Vagina (tissue), 2 donors: Measurements from ENCODE around the gene CORIN.

Source experiments
- CTCF ChIP-seq, 3 experiments: fragments of 450-650 bp in 2 of 3; fragments of 200-600 bp in 1 of 3; sonication (generic) in 1 of 3; IDR thresholded peaks; one replicate each; pipeline ENCODE4 v1.5.1; 2017 to 2019; ENCODE audit warnings: antibody characterized with exemption in 3 of 3, mild to moderate bottlenecking in 2 of 3, moderate library complexity in 2 of 3
- POLR2AphosphoS5 ChIP-seq, 2 donors: sonication (generic); formaldehyde crosslinking; IDR thresholded peaks; one replicate each; pipeline ENCODE4 v1.9.0; 2017; ENCODE audit warnings: antibody characterized with exemption in 2 of 2, mild to moderate bottlenecking in 2 of 2, low read depth in 1 of 2; ENCODE audit not compliant: insufficient read depth in 1 of 2

- no peak for TF ChIP-seq CTCF (IDR thresholded peaks at IDR 0.05)
- TF ChIP-seq POLR2AphosphoS5 (IDR thresholded peaks at IDR 0.05; ENCODE audit: insufficient read depth in 1 of 2, low read depth in 1 of 2), result no peak
Observed at GRCh38 chr4:47736146-47736545, 101.7 kb downstream of the CORIN start.
